K562 (cell line): ENCODE measurements around the gene TTC13. TPM values are rescaled to one million over a fixed set of nuclear protein-coding genes. Genes with fewer than 3 reads are reported as not detected.

Experiments used
- ATAC-seq: fragments of 200-7000 bp; cut with Tn5 transposase; 3 replicates; pipeline ENCODE4 v1.9.1; 2020; ENCODE audit warnings: moderate library complexity
- BruUV-seq: library from RNA; stranded (reverse); fragments of 400-500 nt; replicated peaks from 2 replicates; lab custom pipeline; 2021; lab: Mats Ljungman, UMichigan
- CTCF ChIA-PET: fragments of 300-600 bp; formaldehyde crosslinking; extraction: SDS; loops from one replicate; lab custom pipeline; 2021; ENCODE audit warnings: low intra/inter-chr PET ratio; lab: Yijun Ruan, JAX
- POLR2A ChIA-PET: fragments of 300-600, 350-650 bp; sonication (Branson Sonifier 250); formaldehyde crosslinking; extraction: SDS; loops from one replicate; lab custom pipeline; 2021; ENCODE audit warnings: antibody characterized with exemption, inconsistent platforms; lab: Yijun Ruan, JAX
- DNase-seq, 4 experiments: peaks; one replicate each; pipeline versions ENCODE4 v3.0.0 to v3.0.0-alpha.2; 2011 to 2018; ENCODE audit warnings: low spot score in 3 of 4, mixed read lengths in 3 of 4; ENCODE audit errors: extremely low read depth in 1 of 4
- FAIRE-seq: peaks from 2 replicates; lab custom pipeline; 2011; peaks lifted over from hg19 to GRCh38; lab: Jason Lieb, UNC
- H2AFZ ChIP-seq: 2 replicates; pipeline ENCODE4 v1.6.0; 2011; ENCODE audit warnings: low read depth, low read length, control low read depth, inconsistent platforms
- H3K27ac ChIP-seq: fragments of 200-600 bp; 3 replicates; pipeline ENCODE4 v1.8.0; 2011; ENCODE audit warnings: low read depth, mild to moderate bottlenecking, control low read depth, inconsistent platforms, low read length, moderate library complexity, mixed read lengths; ENCODE audit errors: extremely low read depth
- H3K27me3 ChIP-seq, 2 experiments: fragments of 300-600 bp in 1 of 2; 2 replicates in 1 of 2; 3 replicates in 1 of 2; pipeline versions ENCODE4 v1.6.0 to v1.8.0; 2011; ENCODE audit warnings: inconsistent platforms in 2 of 2, low read length in 2 of 2, mild to moderate bottlenecking in 1 of 2, mixed read lengths in 1 of 2, moderate library complexity in 1 of 2; ENCODE audit not compliant: control insufficient read depth in 2 of 2, insufficient read depth in 2 of 2
- H3K36me3 ChIP-seq: fragments of 300-600 bp; 3 replicates; pipeline ENCODE4 v1.8.0; 2011; ENCODE audit warnings: mild to moderate bottlenecking, low read length, inconsistent platforms; ENCODE audit not compliant: control insufficient read depth, insufficient read depth
- H3K4me1 ChIP-seq, 2 experiments: fragments of 200-600 bp in 1 of 2; replicated peaks in 1 of 2; 2 replicates in 1 of 2; 3 replicates in 1 of 2; pipeline versions ENCODE4 v1.5.1 to v1.8.0; 2011; ENCODE audit warnings: inconsistent platforms in 2 of 2, low read length in 2 of 2, mild to moderate bottlenecking in 1 of 2, mixed read lengths in 1 of 2, moderate library complexity in 1 of 2; ENCODE audit not compliant: control insufficient read depth in 2 of 2, insufficient read depth in 2 of 2
- H3K4me2 ChIP-seq: 2 replicates; pipeline ENCODE4 v1.6.1; 2011; ENCODE audit warnings: low read length, control low read depth, inconsistent platforms, mixed read lengths; ENCODE audit not compliant: insufficient read depth
- H3K4me3 ChIP-seq: fragments of 200-600 bp; sonication (generic), shearing (Covaris generic); 2 replicates; pipeline ENCODE4 v1.5.1; 2016; ENCODE audit warnings: control low read depth, inconsistent platforms
- H3K79me2 ChIP-seq: fragments of 200-600 bp; 3 replicates; pipeline ENCODE4 v1.8.0; 2011; ENCODE audit warnings: low read length, inconsistent platforms; ENCODE audit not compliant: control insufficient read depth, insufficient read depth
- H3K9ac ChIP-seq, 2 experiments: 2 replicates each; pipeline versions ENCODE4 v1.6.0 to v1.6.1; 2011; ENCODE audit warnings: low read depth in 2 of 2, low read length in 2 of 2, control low read depth in 1 of 2, inconsistent platforms in 1 of 2, mild to moderate bottlenecking in 1 of 2, mixed read lengths in 1 of 2; ENCODE audit not compliant: insufficient read depth in 1 of 2
- H3K9me1 ChIP-seq: one replicate; pipeline ENCODE4 v1.6.0; 2011; ENCODE audit warnings: inconsistent platforms, mild to moderate bottlenecking, low read length, moderate library complexity; ENCODE audit not compliant: control insufficient read depth, insufficient read depth
- H3K9me3 ChIP-seq: replicated peaks from 2 replicates; pipeline ENCODE4 v1.5.1; 2011; ENCODE audit warnings: low read depth, low read length, inconsistent platforms; ENCODE audit not compliant: control insufficient read depth, insufficient read depth
- H4K20me1 ChIP-seq: replicated peaks from 2 replicates; pipeline ENCODE4 v1.6.1; 2011; ENCODE audit warnings: low read length, inconsistent platforms, mixed read lengths; ENCODE audit not compliant: control insufficient read depth, insufficient read depth
- ESRRA ChIP-seq: fragments of 450-650 bp; IDR thresholded peaks from 2 replicates; pipeline ENCODE4 v1.6.1; 2014; ENCODE audit warnings: low read depth, mild to moderate bottlenecking, moderate library complexity, borderline replicate concordance
- HNRNPUL1 ChIP-seq: fragments of 200-400 bp; formaldehyde crosslinking; IDR thresholded peaks from 2 replicates; pipeline ENCODE4 v1.6.1; 2017; ENCODE audit warnings: low read length
- HSF4 ChIP-seq: fragments of 250-450 bp; sonication (Bioruptor Pico); IDR thresholded peaks from 2 replicates; pipeline ENCODE4 v2.1.2; 2022; ENCODE audit warnings: mild to moderate bottlenecking, moderate library complexity, borderline replicate concordance
- KDM5B ChIP-seq: fragments of 200-600 bp; sonication (generic); IDR thresholded peaks from 2 replicates; pipeline ENCODE4 v1.6.1; 2012; ENCODE audit warnings: low read depth, mild to moderate bottlenecking, moderate library complexity, low read length, control low read depth, inconsistent platforms; ENCODE audit not compliant: insufficient replicate concordance
- SAFB2 ChIP-seq: fragments of 200-400 bp; formaldehyde crosslinking; IDR thresholded peaks from 2 replicates; pipeline ENCODE4 v1.6.1; 2018; ENCODE audit warnings: borderline replicate concordance, low read length, low read depth, moderate library complexity; ENCODE audit not compliant: severe bottlenecking
- ZNF584 ChIP-seq: fragments of 200-800 bp; sonication (Bioruptor generic); IDR thresholded peaks from 2 replicates; pipeline ENCODE4 v1.6.1; 2016; ENCODE audit warnings: low read depth, mild to moderate bottlenecking, missing genetic modification characterization, missing compliant biosample characterization
- WGBS: fragments of 100-300 bp; shearing (Covaris generic); methylation state at CpG from one replicate; pipeline ENCODE4 v1.1.6; 2016; ENCODE audit warnings: low coverage, mixed read lengths; ENCODE audit not compliant: insufficient coverage; ENCODE audit errors: missing lambda C conversion rate; 5-methylcytosine and 5-hydroxymethylcytosine counted together
- in situ Hi-C: fragments of 300-500 bp; cut with MboI; formaldehyde crosslinking; loops from 4 replicates; pipeline ENCODE4 v1.15.0; 2018; ENCODE audit warnings: inconsistent platforms, mixed read lengths
- intact Hi-C: fragments of 100-400 bp; cut with micrococcal nuclease; formaldehyde crosslinking; loops from 2 replicates; pipeline ENCODE4 v1.14.2; 2022
- polyA plus RNA-seq, 8 experiments: library from polyadenylated mRNA; depleted of rRNA in 4 of 8; stranded (reverse) in 5 of 8; unstranded in 3 of 8; fragments of >200 nt; fragmentation: Nextera tagmentation in 2 of 8; fragmentation: Illumina TruSeq in 1 of 8; extraction: Ambion mirVana in 2 of 8; extraction: Trizol in 1 of 8; gene quantifications; 2 replicates each; pipeline versions ENCODE4 v1.2.1 to v1.2.3, GENCODE V29; 2011 to 2014; ENCODE audit warnings: inconsistent platforms in 1 of 8, missing spikeins in 1 of 8
- total RNA-seq, 7 experiments: library from RNA; depleted of rRNA in 6 of 7; stranded (reverse); fragments of >200 nt in 6 of 7; fragmentation: Illumina TruSeq in 2 of 7; extraction: Trizol in 2 of 7; gene quantifications; 2 replicates each; pipeline versions ENCODE4 v1.2.1 to v1.2.3, GENCODE V29; 2011 to 2021; ENCODE audit warnings: low replicate concordance in 1 of 7
- TF ChIP-seq, protein P1 (sequence below): fragments of 450-650 bp; formaldehyde crosslinking; conservative IDR thresholded peaks from 2 replicates; pipeline ENCODE4 v1.4.0; 2022; ENCODE audit warnings: mild to moderate bottlenecking, missing genetic modification characterization
- TF ChIP-seq, protein P2 (sequence below), 2 experiments: fragments of 450-650 bp in 1 of 2; sonication (generic) in 1 of 2; formaldehyde crosslinking; conservative IDR thresholded peaks; 2 replicates each; pipeline versions ENCODE4 v1.4.0 to v1.8.1; 2020 to 2022; ENCODE audit warnings: mild to moderate bottlenecking in 1 of 2, missing genetic modification reagents in 1 of 2

The TTC13 gene
- total and polyA plus RNA-seq, 9 of the 15 experiments (the other 6 are each of a cell fraction or from before 2014, with no cell fraction given) = 1.7 to 13.8 (median 9.6) TPM

DNA sequence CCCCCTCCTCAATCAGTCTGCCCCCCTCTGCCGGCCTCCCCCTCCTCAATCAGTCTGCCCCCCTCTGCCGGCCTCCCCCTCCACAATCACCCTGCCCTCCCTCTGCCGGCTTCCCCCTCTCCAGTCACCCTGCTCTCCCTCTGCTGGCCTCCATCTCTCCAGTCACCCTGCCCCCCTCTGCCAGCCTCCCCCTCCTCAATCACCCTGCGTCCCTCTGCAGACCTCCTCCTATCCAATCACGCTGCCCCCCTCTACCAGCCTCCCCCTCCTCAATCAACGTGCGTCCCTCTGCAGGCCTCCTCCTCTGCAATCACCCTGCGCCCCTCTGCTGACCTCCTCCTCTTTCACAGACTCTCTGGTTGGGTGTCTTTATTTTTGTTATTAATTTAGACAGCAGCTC, 98.9 kb downstream of the TTC13 start:
- Histone ChIP-seq H3K4me3 (no peak overlapping the region), H3K27me3 (peaks cover 68 to 71% of the 10 kb centered on the region in 2 experiments), H3K9me1 (no peaks in the 10 kb centered on the region), H4K20me1 (peaks cover 11% of the 10 kb centered on the region; the same call in 1 of the 2 replicates), H3K79me2 (no peaks in the 10 kb centered on the region), H3K27ac (no peak overlapping the region), H3K9ac (no peak overlapping the region), H3K36me3 (no peaks in the 10 kb centered on the region), H3K9me3 (no peaks in the 10 kb centered on the region), H3K4me1 (peaks cover 0 to 11% of the 10 kb centered on the region in 2 experiments; a peak in 2 of 5 replicates), H3K4me2 (no peak overlapping the region)
- no peak for ATAC-seq
- WGBS = 0% methylated on average over 5 of the region's 8 CpGs
- no TSS peak for BruUV-seq
- FAIRE-seq = no peak
- DNase-seq = no peak
- in situ Hi-C loops = no loop called here
- TF ChIP-seq ZNF584 (CRISPR knock-in tag) (no peak), HNRNPUL1 (no peak), KDM5B (no peak), HSF4 (CRISPR knock-in tag) (no peak), ESRRA (no peak), SAFB2 (no peak)
- TF ChIP-seq, protein P1, sequence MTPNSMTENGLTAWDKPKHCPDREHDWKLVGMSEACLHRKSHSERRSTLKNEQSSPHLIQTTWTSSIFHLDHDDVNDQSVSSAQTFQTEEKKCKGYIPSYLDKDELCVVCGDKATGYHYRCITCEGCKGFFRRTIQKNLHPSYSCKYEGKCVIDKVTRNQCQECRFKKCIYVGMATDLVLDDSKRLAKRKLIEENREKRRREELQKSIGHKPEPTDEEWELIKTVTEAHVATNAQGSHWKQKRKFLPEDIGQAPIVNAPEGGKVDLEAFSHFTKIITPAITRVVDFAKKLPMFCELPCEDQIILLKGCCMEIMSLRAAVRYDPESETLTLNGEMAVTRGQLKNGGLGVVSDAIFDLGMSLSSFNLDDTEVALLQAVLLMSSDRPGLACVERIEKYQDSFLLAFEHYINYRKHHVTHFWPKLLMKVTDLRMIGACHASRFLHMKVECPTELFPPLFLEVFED (CRISPR knock-in tag) = no peak
- TF ChIP-seq, protein P2, sequence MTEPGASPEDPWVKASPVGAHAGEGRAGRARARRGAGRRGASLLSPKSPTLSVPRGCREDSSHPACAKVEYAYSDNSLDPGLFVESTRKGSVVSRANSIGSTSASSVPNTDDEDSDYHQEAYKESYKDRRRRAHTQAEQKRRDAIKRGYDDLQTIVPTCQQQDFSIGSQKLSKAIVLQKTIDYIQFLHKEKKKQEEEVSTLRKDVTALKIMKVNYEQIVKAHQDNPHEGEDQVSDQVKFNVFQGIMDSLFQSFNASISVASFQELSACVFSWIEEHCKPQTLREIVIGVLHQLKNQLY (CRISPR knock-in tag; conservative IDR thresholded peaks at IDR 0.05) = no peak
- TF ChIP-seq, all 486 proteins: peak for 0
- intact Hi-C loops = no loop called here
- H2AFZ ChIP-seq = no peak overlapping the region
- POLR2A ChIA-PET = interaction anchor here (1.8 kb wide), 1 partner anchor 16 kb away, joined by 6 read pairs; no protein-coding TSS in a partner anchor
- CTCF ChIA-PET = no interaction called here
